Neural progenitor cell (in vitro differentiated cells): Measurements from ENCODE around the gene TUBGCP4. TPM values are rescaled to one million over a fixed set of nuclear protein-coding genes. Genes with fewer than 3 reads are reported as not detected.

Experiments used
- DNase-seq: peaks from one replicate; pipeline ENCODE4 v3.0.0-alpha.2; 2016; ENCODE audit warnings: low spot score
- H2AFZ ChIP-seq: fragments of 200-600 bp; sonication (generic); replicated peaks from 2 replicates; pipeline ENCODE4 v1.6.1; 2016; ENCODE audit warnings: antibody characterized with exemption
- H3F3A ChIP-seq: fragments of 200-600 bp; sonication (generic); 2 replicates; pipeline ENCODE4 v1.6.1; 2016; ENCODE audit warnings: antibody characterized with exemption, low read depth
- H3K27ac ChIP-seq: fragments of 200-600 bp; sonication (generic); 2 replicates; pipeline ENCODE4 v1.5.1; 2016; ENCODE audit warnings: mild to moderate bottlenecking
- H3K27me3 ChIP-seq: fragments of 200-600 bp; sonication (generic); 2 replicates; pipeline ENCODE4 v1.6.1; 2016; ENCODE audit warnings: mild to moderate bottlenecking, moderate library complexity
- H3K36me3 ChIP-seq: fragments of 200-600 bp; sonication (generic); 2 replicates; pipeline ENCODE4 v1.5.1; 2016
- H3K4me1 ChIP-seq: fragments of 200-600 bp; sonication (generic); 2 replicates; pipeline ENCODE4 v1.6.1; 2016; ENCODE audit warnings: mixed run types
- H3K4me2 ChIP-seq: fragments of 200-600 bp; sonication (generic); 2 replicates; pipeline ENCODE4 v1.6.1; 2016
- H3K4me3 ChIP-seq: fragments of 200-600 bp; sonication (generic); 2 replicates; pipeline ENCODE4 v1.5.1; 2016
- H3K79me2 ChIP-seq: fragments of 200-600 bp; sonication (generic); 2 replicates; pipeline ENCODE4 v1.6.1; 2016; ENCODE audit warnings: low read depth
- H3K9ac ChIP-seq: fragments of 200-600 bp; sonication (generic); 2 replicates; pipeline ENCODE4 v1.6.1; 2016
- H3K9me3 ChIP-seq: fragments of 200-600 bp; sonication (generic); 2 replicates; pipeline ENCODE4 v1.5.1; 2016; ENCODE audit warnings: low read depth
- H4K20me1 ChIP-seq: fragments of 200-600 bp; sonication (generic); 2 replicates; pipeline ENCODE4 v1.6.1; 2016; ENCODE audit warnings: low read depth
- H3K27ac Mint-ChIP-seq: 3 replicates; pipeline ENCODE4 v1.8.0; 2021; ENCODE audit warnings: mixed read lengths
- H3K27me3 Mint-ChIP-seq: 2 replicates; pipeline ENCODE4 v1.8.0; 2022; ENCODE audit warnings: low read depth, mild to moderate bottlenecking, inconsistent platforms, moderate library complexity, mixed read lengths; ENCODE audit not compliant: insufficient read depth
- H3K36me3 Mint-ChIP-seq: 3 replicates; pipeline ENCODE4 v1.8.0; 2021; ENCODE audit warnings: mixed read lengths
- H3K4me1 Mint-ChIP-seq: 3 replicates; pipeline ENCODE4 v1.8.0; 2021; ENCODE audit warnings: mixed read lengths
- H3K4me3 Mint-ChIP-seq: 3 replicates; pipeline ENCODE4 v1.8.0; 2021; ENCODE audit warnings: mild to moderate bottlenecking, moderate library complexity, mixed read lengths
- H3K9me3 Mint-ChIP-seq: 3 replicates; pipeline ENCODE4 v1.8.0; 2020; ENCODE audit warnings: mixed read lengths
- CTCF ChIP-seq: fragments of 200-600 bp; sonication (generic); IDR thresholded peaks from 2 replicates; pipeline ENCODE4 v1.5.1; 2017; ENCODE audit warnings: antibody characterized with exemption, mild to moderate bottlenecking
- EZH2 ChIP-seq: fragments of 200-600 bp; sonication (generic); IDR thresholded peaks from 2 replicates; pipeline ENCODE4 v1.6.1; 2017; ENCODE audit warnings: antibody characterized with exemption, mild to moderate bottlenecking, moderate library complexity
- EZH2phosphoT487 ChIP-seq: fragments of 200-600 bp; sonication (generic); IDR thresholded peaks from 2 replicates; pipeline ENCODE4 v1.6.1; 2017; ENCODE audit warnings: antibody characterized with exemption
- total RNA-seq: library from RNA; depleted of rRNA; stranded (reverse); fragments of >200 nt; gene quantifications from 2 replicates; pipeline ENCODE4 v1.2.3, GENCODE V29; 2015; ENCODE audit warnings: low replicate concordance

The TUBGCP4 gene
- total RNA-seq, 1 donor from 2014 or later, result 14.1 TPM

GRCh38 chr15:43423793-43424192, 52.9 kb downstream of the TUBGCP4 start:
- H3K9me3 Mint-ChIP-seq, result no peaks in the 10 kb centered on the region
- no peaks in the 10 kb centered on the region for H3K4me1 ChIP-seq
- H3K9ac ChIP-seq, result no peak overlapping the region
- no peak overlapping the region for H3K4me2 ChIP-seq
- TF ChIP-seq EZH2phosphoT487 (no peak), EZH2 (no peak), CTCF (no peak)
- H3K27ac Mint-ChIP-seq, result no peak overlapping the region
- H2AFZ ChIP-seq, result no peak overlapping the region
- H3K27me3 Mint-ChIP-seq, result no peaks in the 10 kb centered on the region
- peaks cover 12% of the 10 kb centered on the region for H3K36me3 ChIP-seq
- no peak overlapping the region for H3K4me3 Mint-ChIP-seq
- H3K4me3 ChIP-seq, result no peak overlapping the region
- no peak for DNase-seq
- peaks cover 3% of the 10 kb centered on the region for H3F3A ChIP-seq
- H3K79me2 ChIP-seq, result no peaks in the 10 kb centered on the region
- no peaks in the 10 kb centered on the region for H3K4me1 Mint-ChIP-seq
- no peaks in the 10 kb centered on the region for H3K9me3 ChIP-seq
- H3K27me3 ChIP-seq, result no peaks in the 10 kb centered on the region
- no peak overlapping the region for H3K27ac ChIP-seq
- peaks cover 6% of the 10 kb centered on the region for H4K20me1 ChIP-seq
- peaks cover 47% of the 10 kb centered on the region for H3K36me3 Mint-ChIP-seq

GRCh38 chr15:43429687-43430086, 58.8 kb downstream of the TUBGCP4 start:
- no peak overlapping the region for H3K9ac ChIP-seq
- H3F3A ChIP-seq, result peaks cover 8% of the 10 kb centered on the region
- no peaks in the 10 kb centered on the region for H3K27me3 ChIP-seq
- no peaks in the 10 kb centered on the region for H3K9me3 ChIP-seq
- peaks cover 15% of the 10 kb centered on the region for H3K36me3 ChIP-seq
- H3K27ac ChIP-seq, result no peak overlapping the region
- no peak overlapping the region for H3K4me3 ChIP-seq
- no peaks in the 10 kb centered on the region for H3K9me3 Mint-ChIP-seq
- TF ChIP-seq EZH2 (no peak), CTCF (no peak), EZH2phosphoT487 (no peak)
- no peaks in the 10 kb centered on the region for H3K4me1 ChIP-seq
- no peak overlapping the region for H2AFZ ChIP-seq
- peaks cover 38% of the 10 kb centered on the region for H3K36me3 Mint-ChIP-seq
- H4K20me1 ChIP-seq, result no peaks in the 10 kb centered on the region
- no peak overlapping the region for H3K4me2 ChIP-seq
- H3K27ac Mint-ChIP-seq, result no peak overlapping the region
- no peak for DNase-seq
- no peaks in the 10 kb centered on the region for H3K4me1 Mint-ChIP-seq
- no peaks in the 10 kb centered on the region for H3K27me3 Mint-ChIP-seq
- no peak overlapping the region for H3K4me3 Mint-ChIP-seq
- no peaks in the 10 kb centered on the region for H3K79me2 ChIP-seq

GRCh38 chr15:43433165-43433564, 62.3 kb downstream of the TUBGCP4 start:
- Histone ChIP-seq H4K20me1 (no peaks in the 10 kb centered on the region), H3F3A (peaks cover 8% of the 10 kb centered on the region), H3K4me2 (no peak overlapping the region), H3K9me3 (no peaks in the 10 kb centered on the region), H3K79me2 (no peaks in the 10 kb centered on the region), H3K27me3 (no peaks in the 10 kb centered on the region), H3K4me1 (no peaks in the 10 kb centered on the region), H3K9ac (no peak overlapping the region), H3K27ac (no peak overlapping the region), H2AFZ (no peak overlapping the region), H3K36me3 (peaks cover 8% of the 10 kb centered on the region), H3K4me3 (no peak overlapping the region)
- TF ChIP-seq EZH2phosphoT487 (no peak), EZH2 (no peak), CTCF (no peak)
- no peak for DNase-seq
- Mint-ChIP-seq H3K36me3 (peaks cover 29% of the 10 kb centered on the region), H3K9me3 (no peaks in the 10 kb centered on the region), H3K27me3 (no peaks in the 10 kb centered on the region), H3K27ac (no peak overlapping the region), H3K4me1 (no peaks in the 10 kb centered on the region), H3K4me3 (no peak overlapping the region)
